A549 (cell line): ENCODE measurements around the gene HEBP1. TPM values are rescaled to one million over a fixed set of nuclear protein-coding genes. Genes with fewer than 3 reads are reported as not detected.
A peak's percentile ranks its signal among the peaks of the same experiment; 100 is the strongest.

Source experiments
- ATAC-seq, 2 experiments: fragments of 200-7000 bp in 1 of 2; fragments of >200 bp in 1 of 2; cut with Nextera tagmentation in 1 of 2; cut with Tn5 transposase in 1 of 2; 3 replicates each; pipeline versions ENCODE4 v1.8.0 to v1.9.1; 2018 to 2020; ENCODE audit warnings: mild to moderate bottlenecking in 1 of 2, moderate library complexity in 1 of 2
- CTCF ChIA-PET: fragments of 300-600 bp; sonication (Branson Sonifier 250); formaldehyde crosslinking; extraction: SDS; loops from one replicate; lab custom pipeline; 2021; ENCODE audit warnings: antibody characterized with exemption, inconsistent platforms; lab: Yijun Ruan, JAX
- POLR2A ChIA-PET: fragments of 350-600 bp; formaldehyde crosslinking; extraction: SDS; loops from one replicate; lab custom pipeline; 2021; ENCODE audit warnings: antibody characterized with exemption, inconsistent platforms; lab: Yijun Ruan, JAX
- DNase-seq, 2 experiments: peaks; one replicate each; pipeline versions ENCODE4 v3.0.0 to v3.0.0-alpha.2; 2011 to 2016; ENCODE audit warnings: low read depth in 1 of 2, low spot score in 1 of 2
- FAIRE-seq: peaks from 2 replicates; lab custom pipeline; 2011; peaks lifted over from hg19 to GRCh38; lab: Jason Lieb, UNC
- H3K27ac ChIP-seq, 2 experiments: fragments of >200 bp; sonication (Bioruptor Twin); formaldehyde crosslinking; 3 replicates each; pipeline ENCODE4 v1.5.1; 2016 to 2017
- H3K4me1 ChIP-seq: fragments of >200 bp; sonication (Bioruptor Twin); formaldehyde crosslinking; 3 replicates; pipeline ENCODE4 v1.6.1; 2016
- H3K4me2 ChIP-seq: fragments of >200 bp; sonication (Bioruptor Twin); formaldehyde crosslinking; 3 replicates; pipeline ENCODE4 v1.6.1; 2016
- H3K4me3 ChIP-seq: fragments of >200 bp; sonication (Bioruptor Twin); formaldehyde crosslinking; 3 replicates; pipeline ENCODE4 v1.5.1; 2016
- H3K9me3 ChIP-seq: fragments of >200 bp; sonication (Bioruptor Twin); formaldehyde crosslinking; 3 replicates; pipeline ENCODE4 v1.6.1; 2016
- CBX8 ChIP-seq: fragments of 200-600 bp; sonication (generic); IDR thresholded peaks from 2 replicates; pipeline ENCODE4 v1.6.1; 2016
- CTCF ChIP-seq: fragments of >200 bp; sonication (Bioruptor Twin); formaldehyde crosslinking; IDR thresholded peaks from 3 replicates; pipeline ENCODE4 v1.5.1; 2016
- HOXB13 ChIP-seq: fragments of 250-450 bp; sonication (Bioruptor Pico); IDR thresholded peaks from 2 replicates; pipeline ENCODE4 v1.5.0; 2020; ENCODE audit warnings: low read depth, mild to moderate bottlenecking, moderate library complexity
- KDM1A ChIP-seq: fragments of 200-600 bp; sonication (generic); IDR thresholded peaks from 2 replicates; pipeline ENCODE4 v1.6.1; 2016; ENCODE audit warnings: low read depth, mild to moderate bottlenecking
- MAX ChIP-seq: IDR thresholded peaks from 2 replicates; pipeline ENCODE4 v1.6.1; 2012
- MYC ChIP-seq: IDR thresholded peaks from 2 replicates; pipeline ENCODE4 v1.6.1; 2012; ENCODE audit warnings: mild to moderate bottlenecking, inconsistent platforms, low read length, improper control_type of control experiment, borderline replicate concordance
- NPAS2 ChIP-seq: fragments of 250-450 bp; sonication (Bioruptor Pico); IDR thresholded peaks from 2 replicates; pipeline ENCODE4 v1.8.0; 2022; ENCODE audit warnings: mild to moderate bottlenecking, moderate library complexity, borderline replicate concordance
- PBX3 ChIP-seq: IDR thresholded peaks from 2 replicates; pipeline ENCODE4 v1.6.1; 2012
- PHF8 ChIP-seq: fragments of 200-600 bp; sonication (generic); IDR thresholded peaks from 2 replicates; pipeline ENCODE4 v1.6.1; 2016; ENCODE audit warnings: low read depth, mild to moderate bottlenecking, antibody characterized with exemption, moderate library complexity, borderline replicate concordance
- RAD21 ChIP-seq, 2 experiments: fragments of >200 bp in 1 of 2; sonication (Bioruptor Twin) in 1 of 2; formaldehyde crosslinking in 1 of 2; IDR thresholded peaks in 1 of 2; conservative IDR thresholded peaks in 1 of 2; 2 replicates in 1 of 2; 3 replicates in 1 of 2; pipeline ENCODE4 v1.6.1; 2012 to 2018; ENCODE audit warnings: inconsistent platforms in 1 of 2
- SMC3 ChIP-seq: fragments of >200 bp; sonication (Bioruptor Twin); formaldehyde crosslinking; IDR thresholded peaks from 3 replicates; pipeline ENCODE4 v1.6.1; 2018; ENCODE audit warnings: inconsistent platforms
- SREBF2 ChIP-seq: fragments of 450-650 bp; IDR thresholded peaks from 2 replicates; pipeline ENCODE4 v1.6.1; 2014; ENCODE audit warnings: mild to moderate bottlenecking, moderate library complexity
- ZFP36 ChIP-seq: fragments of 450-650 bp; IDR thresholded peaks from 2 replicates; pipeline ENCODE4 v1.6.1; 2014; ENCODE audit warnings: borderline replicate concordance; ENCODE audit not compliant: partially characterized antibody
- ZNF302 ChIP-seq: fragments of 250-450 bp; sonication (Bioruptor Pico); IDR thresholded peaks from 2 replicates; pipeline ENCODE4 v1.9.0; 2021; ENCODE audit warnings: inconsistent platforms, mild to moderate bottlenecking, moderate library complexity
- ZSCAN20 ChIP-seq: fragments of 250-450 bp; sonication (Bioruptor Pico); IDR thresholded peaks from 2 replicates; pipeline ENCODE4 v1.8.0; 2022; ENCODE audit warnings: mild to moderate bottlenecking, moderate library complexity
- WGBS: methylation state at CpG from one replicate; pipeline ENCODE4 v1.1.6; 2017; ENCODE audit errors: missing lambda C conversion rate; 5-methylcytosine and 5-hydroxymethylcytosine counted together
- polyA plus RNA-seq, 4 experiments: library from polyadenylated mRNA; depleted of rRNA in 3 of 4; stranded (reverse); fragments of >200 nt; fragmentation: RNase III in 1 of 4; extraction: RNeasy Plus Mini Kit Qiagen cat#74134 plus additional on column Dnase treatment in 1 of 4; gene quantifications; 2 replicates in 3 of 4; 3 replicates in 1 of 4; pipeline ENCODE4 v1.2.3, GENCODE V29; 2011 to 2017

HEBP1 gene
- polyA plus RNA-seq, 2 of the 4 experiments (the other 2 are of a cell fraction): 24.8 to 48.9 TPM

- H3K4me2 ChIP-seq: no peak overlapping the region
- WGBS: 76% methylated on average over 5 of the region's 5 CpGs
- H3K4me3 ChIP-seq: no peak overlapping the region
- TF ChIP-seq PBX3 (no peak), ZSCAN20 (CRISPR knock-in tag) (no peak), ZFP36 (no peak), MAX (no peak), SREBF2 (no peak), ZNF302 (CRISPR knock-in tag) (no peak), KDM1A (no peak), CBX8 (no peak), NPAS2 (CRISPR knock-in tag) (no peak), SMC3 (no peak), MYC (no peak), CTCF (no peak)
- CTCF ChIA-PET: interaction anchor here (0.9 to 10.4 kb wide), 6 partner anchors 13 to 224 kb away, joined by 3 to 180 read pairs (median 6); no protein-coding TSS in a partner anchor
- no peaks in the 10 kb centered on the region for H3K9me3 ChIP-seq
- no peak for FAIRE-seq
- peaks cover 20% of the 10 kb centered on the region for H3K4me1 ChIP-seq
- DNase-seq: no peak
- no peak for ATAC-seq
- H3K27ac ChIP-seq: no peak overlapping the region
- POLR2A ChIA-PET: interaction anchor here (0.6 kb wide), 1 partner anchor 179 kb away, joined by 4 read pairs; no protein-coding TSS in a partner anchor
Observed at GRCh38 chr12:12987421-12987820, 12.6 kb downstream of the HEBP1 start.

- Histone ChIP-seq H3K4me3 (no peak overlapping the region), H3K4me1 (peaks cover 14% of the 10 kb centered on the region), H3K27ac (no peak overlapping the region), H3K9me3 (no peaks in the 10 kb centered on the region), H3K4me2 (no peak overlapping the region)
- TF ChIP-seq HOXB13 (CRISPR knock-in tag) (no peak), PHF8 (no peak)
- ATAC-seq: no peak
- no peak for DNase-seq
- ChIA-PET CTCF (interaction anchor here (0.6 to 10.4 kb wide), 8 partner anchors 13 to 227 kb away, joined by 3 to 180 read pairs (median 4); no protein-coding TSS in a partner anchor), POLR2A (interaction anchor here (0.6 kb wide), 1 partner anchor 178 kb away, joined by 4 read pairs; no protein-coding TSS in a partner anchor)
- FAIRE-seq: no peak
- 89% methylated on average over 10 of the region's 10 CpGs for WGBS
Observed at GRCh38 chr12:12986775-12987331, 13.2 kb downstream of the HEBP1 start.

GRCh38 chr12:12985817-12986408 is 14.2 kb downstream of the HEBP1 start:
- H3K4me2 ChIP-seq: no peak overlapping the region
- no peak for FAIRE-seq
- peak; percentile 58 to 59 for DNase-seq
- peak; percentile 36 for TF ChIP-seq CTCF
- TF ChIP-seq KDM1A: no peak
- no peak for TF ChIP-seq HOXB13 (CRISPR knock-in tag)
- peak; percentile 19 to 47; a peak in 2 of 5 replicates for TF ChIP-seq RAD21 (conservative IDR thresholded peaks at IDR 0.05 in 1 of 2, IDR thresholded peaks at IDR 0.05 in 1 of 2)
- H3K9me3 ChIP-seq: no peaks in the 10 kb centered on the region
- H3K4me3 ChIP-seq: no peak overlapping the region
- H3K27ac ChIP-seq: no peak overlapping the region
- CTCF ChIA-PET: interaction anchor here (0.9 to 10.4 kb wide), 13 partner anchors 9 to 228 kb away, joined by 3 to 180 read pairs (median 5); no protein-coding TSS in a partner anchor
- POLR2A ChIA-PET: no interaction called here
- ATAC-seq: peak; percentile 89 to 96
- peaks cover 7% of the 10 kb centered on the region; the same call in 2 of the 3 replicates for H3K4me1 ChIP-seq
- WGBS: 76% methylated on average over 4 of the region's 4 CpGs
